ENCODE results near the gene ZNF346.

DNA sequence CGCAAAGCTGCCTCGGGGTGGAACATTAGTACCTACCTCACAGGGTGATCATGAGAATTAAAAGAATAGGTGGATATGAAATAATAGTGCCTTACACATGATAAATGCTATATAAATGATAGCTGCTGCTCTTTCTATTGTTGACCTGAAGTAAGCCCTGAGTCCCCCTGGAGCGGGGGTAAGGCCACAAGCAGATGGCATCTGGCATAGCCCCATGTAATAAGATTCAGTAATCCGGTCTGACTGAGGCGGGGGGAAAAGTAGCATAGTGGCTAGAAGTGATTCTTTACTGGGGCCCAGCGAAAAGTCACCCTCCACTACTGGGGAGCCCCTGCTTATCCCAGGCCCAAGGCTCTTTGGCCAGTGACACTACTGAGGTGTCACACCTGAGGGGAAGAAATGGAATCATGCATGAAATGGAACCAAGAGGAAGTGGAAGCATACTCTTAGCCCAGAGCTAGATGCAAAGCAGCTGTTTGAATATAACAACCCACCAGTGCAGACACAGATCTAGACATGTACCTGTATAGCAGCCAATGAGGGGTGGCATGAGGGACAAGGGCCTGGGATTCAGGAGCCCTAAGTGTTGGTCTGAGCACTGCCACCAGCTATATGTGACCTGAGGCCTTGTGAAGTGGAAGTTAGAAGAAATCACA lies 48.2 kb downstream of the ZNF346 start:
- TF ChIP-seq, protein P1, sequence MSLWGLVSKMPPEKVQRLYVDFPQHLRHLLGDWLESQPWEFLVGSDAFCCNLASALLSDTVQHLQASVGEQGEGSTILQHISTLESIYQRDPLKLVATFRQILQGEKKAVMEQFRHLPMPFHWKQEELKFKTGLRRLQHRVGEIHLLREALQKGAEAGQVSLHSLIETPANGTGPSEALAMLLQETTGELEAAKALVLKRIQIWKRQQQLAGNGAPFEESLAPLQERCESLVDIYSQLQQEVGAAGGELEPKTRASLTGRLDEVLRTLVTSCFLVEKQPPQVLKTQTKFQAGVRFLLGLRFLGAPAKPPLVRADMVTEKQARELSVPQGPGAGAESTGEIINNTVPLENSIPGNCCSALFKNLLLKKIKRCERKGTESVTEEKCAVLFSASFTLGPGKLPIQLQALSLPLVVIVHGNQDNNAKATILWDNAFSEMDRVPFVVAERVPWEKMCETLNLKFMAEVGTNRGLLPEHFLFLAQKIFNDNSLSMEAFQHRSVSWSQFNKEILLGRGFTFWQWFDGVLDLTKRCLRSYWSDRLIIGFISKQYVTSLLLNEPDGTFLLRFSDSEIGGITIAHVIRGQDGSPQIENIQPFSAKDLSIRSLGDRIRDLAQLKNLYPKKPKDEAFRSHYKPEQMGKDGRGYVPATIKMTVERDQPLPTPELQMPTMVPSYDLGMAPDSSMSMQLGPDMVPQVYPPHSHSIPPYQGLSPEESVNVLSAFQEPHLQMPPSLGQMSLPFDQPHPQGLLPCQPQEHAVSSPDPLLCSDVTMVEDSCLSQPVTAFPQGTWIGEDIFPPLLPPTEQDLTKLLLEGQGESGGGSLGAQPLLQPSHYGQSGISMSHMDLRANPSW (CRISPR knock-in tag; conservative IDR thresholded peaks at IDR 0.05; ENCODE audit: low read depth) = no peak
- TF ChIP-seq, protein P2, sequence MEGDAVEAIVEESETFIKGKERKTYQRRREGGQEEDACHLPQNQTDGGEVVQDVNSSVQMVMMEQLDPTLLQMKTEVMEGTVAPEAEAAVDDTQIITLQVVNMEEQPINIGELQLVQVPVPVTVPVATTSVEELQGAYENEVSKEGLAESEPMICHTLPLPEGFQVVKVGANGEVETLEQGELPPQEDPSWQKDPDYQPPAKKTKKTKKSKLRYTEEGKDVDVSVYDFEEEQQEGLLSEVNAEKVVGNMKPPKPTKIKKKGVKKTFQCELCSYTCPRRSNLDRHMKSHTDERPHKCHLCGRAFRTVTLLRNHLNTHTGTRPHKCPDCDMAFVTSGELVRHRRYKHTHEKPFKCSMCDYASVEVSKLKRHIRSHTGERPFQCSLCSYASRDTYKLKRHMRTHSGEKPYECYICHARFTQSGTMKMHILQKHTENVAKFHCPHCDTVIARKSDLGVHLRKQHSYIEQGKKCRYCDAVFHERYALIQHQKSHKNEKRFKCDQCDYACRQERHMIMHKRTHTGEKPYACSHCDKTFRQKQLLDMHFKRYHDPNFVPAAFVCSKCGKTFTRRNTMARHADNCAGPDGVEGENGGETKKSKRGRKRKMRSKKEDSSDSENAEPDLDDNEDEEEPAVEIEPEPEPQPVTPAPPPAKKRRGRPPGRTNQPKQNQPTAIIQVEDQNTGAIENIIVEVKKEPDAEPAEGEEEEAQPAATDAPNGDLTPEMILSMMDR (IDR thresholded peaks at IDR 0.05) = no peak
- TF ChIP-seq, protein P3, sequence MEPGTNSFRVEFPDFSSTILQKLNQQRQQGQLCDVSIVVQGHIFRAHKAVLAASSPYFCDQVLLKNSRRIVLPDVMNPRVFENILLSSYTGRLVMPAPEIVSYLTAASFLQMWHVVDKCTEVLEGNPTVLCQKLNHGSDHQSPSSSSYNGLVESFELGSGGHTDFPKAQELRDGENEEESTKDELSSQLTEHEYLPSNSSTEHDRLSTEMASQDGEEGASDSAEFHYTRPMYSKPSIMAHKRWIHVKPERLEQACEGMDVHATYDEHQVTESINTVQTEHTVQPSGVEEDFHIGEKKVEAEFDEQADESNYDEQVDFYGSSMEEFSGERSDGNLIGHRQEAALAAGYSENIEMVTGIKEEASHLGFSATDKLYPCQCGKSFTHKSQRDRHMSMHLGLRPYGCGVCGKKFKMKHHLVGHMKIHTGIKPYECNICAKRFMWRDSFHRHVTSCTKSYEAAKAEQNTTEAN (CRISPR knock-in tag; IDR thresholded peaks at IDR 0.05) = no peak

Data from WTC11 (cell line).